Measurements from ENCODE around the gene ARCN1.

The ARCN1 gene

GRCh38 chr11:118629761-118630661, 57.8 kb downstream of the ARCN1 start:
- H3K27me3 Mint-ChIP-seq (ENCODE audit: low read depth) = no peaks in the 10 kb centered on the region
- peaks cover 45% of the 10 kb centered on the region for H3K4me1 Mint-ChIP-seq
- peak overlapping the region in 2 of 3 experiments; percentile 0 to 59 for H3K27ac Mint-ChIP-seq
- H3K9me3 Mint-ChIP-seq = no peaks in the 10 kb centered on the region
- H3K4me3 Mint-ChIP-seq = peak overlapping the region in 1 of 3 experiments; percentile 77
- H3K36me3 Mint-ChIP-seq (ENCODE audit: low read depth) = peaks cover 55% of the 10 kb centered on the region
- TF ChIP-seq, protein P1, sequence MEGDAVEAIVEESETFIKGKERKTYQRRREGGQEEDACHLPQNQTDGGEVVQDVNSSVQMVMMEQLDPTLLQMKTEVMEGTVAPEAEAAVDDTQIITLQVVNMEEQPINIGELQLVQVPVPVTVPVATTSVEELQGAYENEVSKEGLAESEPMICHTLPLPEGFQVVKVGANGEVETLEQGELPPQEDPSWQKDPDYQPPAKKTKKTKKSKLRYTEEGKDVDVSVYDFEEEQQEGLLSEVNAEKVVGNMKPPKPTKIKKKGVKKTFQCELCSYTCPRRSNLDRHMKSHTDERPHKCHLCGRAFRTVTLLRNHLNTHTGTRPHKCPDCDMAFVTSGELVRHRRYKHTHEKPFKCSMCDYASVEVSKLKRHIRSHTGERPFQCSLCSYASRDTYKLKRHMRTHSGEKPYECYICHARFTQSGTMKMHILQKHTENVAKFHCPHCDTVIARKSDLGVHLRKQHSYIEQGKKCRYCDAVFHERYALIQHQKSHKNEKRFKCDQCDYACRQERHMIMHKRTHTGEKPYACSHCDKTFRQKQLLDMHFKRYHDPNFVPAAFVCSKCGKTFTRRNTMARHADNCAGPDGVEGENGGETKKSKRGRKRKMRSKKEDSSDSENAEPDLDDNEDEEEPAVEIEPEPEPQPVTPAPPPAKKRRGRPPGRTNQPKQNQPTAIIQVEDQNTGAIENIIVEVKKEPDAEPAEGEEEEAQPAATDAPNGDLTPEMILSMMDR (IDR thresholded peaks at IDR 0.05; ENCODE audit: unreplicated experiment in 3 of 3) = no peak

GRCh38 chr11:118631142-118631909, 59.1 kb downstream of the ARCN1 start:
- H3K4me1 Mint-ChIP-seq = peaks cover 57% of the 10 kb centered on the region

GRCh38 chr11:118632577-118633318, 60.5 kb downstream of the ARCN1 start:
- TF ChIP-seq, protein P1 (IDR thresholded peaks at IDR 0.05; ENCODE audit: unreplicated experiment in 3 of 3) = no peak
- no peaks in the 10 kb centered on the region for H3K27me3 Mint-ChIP-seq (ENCODE audit: low read depth)
- no peaks in the 10 kb centered on the region for H3K9me3 Mint-ChIP-seq
- H3K4me3 Mint-ChIP-seq = no peak overlapping the region
- H3K4me1 Mint-ChIP-seq = peaks cover 57% of the 10 kb centered on the region
- peaks cover 65% of the 10 kb centered on the region for H3K36me3 Mint-ChIP-seq (ENCODE audit: low read depth)
- peak overlapping the region in 2 of 3 experiments; percentile 10 to 92 for H3K27ac Mint-ChIP-seq

More at GRCh38 chr11:118631142-118631909, 59.1 kb downstream of the ARCN1 start:
- TF ChIP-seq, protein P1 (IDR thresholded peaks at IDR 0.05; ENCODE audit: unreplicated experiment in 3 of 3) = no peak
- Mint-ChIP-seq H3K4me3 (no peak overlapping the region), H3K36me3 (ENCODE audit: low read depth) (peaks cover 58% of the 10 kb centered on the region), H3K27ac (no peak overlapping the region), H3K27me3 (ENCODE audit: low read depth) (no peaks in the 10 kb centered on the region), H3K9me3 (no peaks in the 10 kb centered on the region)

DNA sequence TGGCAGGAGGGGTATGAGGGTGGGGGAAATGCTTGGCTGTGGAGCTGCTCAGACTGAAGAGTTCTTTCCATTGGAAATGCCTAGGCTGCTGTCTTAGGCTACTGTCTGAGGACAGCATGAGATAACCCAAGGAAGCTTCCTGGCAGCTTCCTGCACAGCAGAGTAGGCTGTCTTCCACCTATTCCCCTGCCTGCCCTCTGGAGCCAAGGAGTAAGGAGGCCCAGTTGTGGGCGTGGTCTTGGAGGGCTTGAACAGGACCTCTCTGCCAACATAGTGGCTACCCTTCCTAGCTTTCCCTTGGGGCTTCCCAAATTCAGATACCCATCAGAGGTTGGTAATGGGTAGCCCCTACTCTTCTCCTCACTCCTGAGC, 61.1 kb downstream of the ARCN1 start:
- H3K36me3 Mint-ChIP-seq (ENCODE audit: low read depth) = peaks cover 66% of the 10 kb centered on the region
- TF ChIP-seq, protein P1 (IDR thresholded peaks at IDR 0.05; ENCODE audit: unreplicated experiment in 3 of 3) = no peak
- H3K27ac Mint-ChIP-seq = peak overlapping the region in 2 of 3 experiments; percentile 10 to 92
- H3K9me3 Mint-ChIP-seq = no peaks in the 10 kb centered on the region
- H3K27me3 Mint-ChIP-seq (ENCODE audit: low read depth) = no peaks in the 10 kb centered on the region
- H3K4me1 Mint-ChIP-seq = peaks cover 57% of the 10 kb centered on the region
- peak overlapping the region in 1 of 3 experiments; percentile 35 for H3K4me3 Mint-ChIP-seq

DNA sequence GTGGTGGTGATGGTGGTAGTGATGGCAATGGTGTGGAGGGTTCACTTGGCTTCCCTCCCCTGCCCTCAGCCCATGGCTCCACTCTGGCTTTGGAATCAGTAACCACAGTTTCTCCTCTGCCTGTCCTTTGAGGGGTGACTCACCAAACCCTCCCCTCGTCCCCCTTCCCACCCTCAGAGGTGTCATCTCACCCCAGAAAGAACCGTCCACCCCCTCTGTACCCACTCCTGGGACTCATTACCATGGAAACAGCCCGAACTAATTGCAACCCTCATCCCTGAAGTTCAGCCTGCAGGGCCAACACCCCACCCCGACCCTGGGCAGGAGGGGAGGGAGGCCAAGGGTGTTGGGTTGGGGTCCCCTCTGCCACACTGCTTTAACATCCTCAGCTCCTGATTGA, 61.8 kb downstream of the ARCN1 start:
- H3K4me1 Mint-ChIP-seq = peaks cover 53% of the 10 kb centered on the region

More for the DNA sequence above, 61.8 kb downstream of the ARCN1 start:
- no peaks in the 10 kb centered on the region for H3K27me3 Mint-ChIP-seq (ENCODE audit: low read depth)
- H3K27ac Mint-ChIP-seq = peak overlapping the region; percentile 92 to 94 (median 93)
- no peaks in the 10 kb centered on the region for H3K9me3 Mint-ChIP-seq
- H3K36me3 Mint-ChIP-seq (ENCODE audit: low read depth) = peaks cover 63% of the 10 kb centered on the region
- TF ChIP-seq, protein P1 (IDR thresholded peaks at IDR 0.05; ENCODE audit: unreplicated experiment in 3 of 3) = no peak
- H3K4me3 Mint-ChIP-seq = peak overlapping the region in 2 of 3 experiments; percentile 38 to 70

Data from nephron (organoid).